ENCODE data around the gene SSUH2.

DNA sequence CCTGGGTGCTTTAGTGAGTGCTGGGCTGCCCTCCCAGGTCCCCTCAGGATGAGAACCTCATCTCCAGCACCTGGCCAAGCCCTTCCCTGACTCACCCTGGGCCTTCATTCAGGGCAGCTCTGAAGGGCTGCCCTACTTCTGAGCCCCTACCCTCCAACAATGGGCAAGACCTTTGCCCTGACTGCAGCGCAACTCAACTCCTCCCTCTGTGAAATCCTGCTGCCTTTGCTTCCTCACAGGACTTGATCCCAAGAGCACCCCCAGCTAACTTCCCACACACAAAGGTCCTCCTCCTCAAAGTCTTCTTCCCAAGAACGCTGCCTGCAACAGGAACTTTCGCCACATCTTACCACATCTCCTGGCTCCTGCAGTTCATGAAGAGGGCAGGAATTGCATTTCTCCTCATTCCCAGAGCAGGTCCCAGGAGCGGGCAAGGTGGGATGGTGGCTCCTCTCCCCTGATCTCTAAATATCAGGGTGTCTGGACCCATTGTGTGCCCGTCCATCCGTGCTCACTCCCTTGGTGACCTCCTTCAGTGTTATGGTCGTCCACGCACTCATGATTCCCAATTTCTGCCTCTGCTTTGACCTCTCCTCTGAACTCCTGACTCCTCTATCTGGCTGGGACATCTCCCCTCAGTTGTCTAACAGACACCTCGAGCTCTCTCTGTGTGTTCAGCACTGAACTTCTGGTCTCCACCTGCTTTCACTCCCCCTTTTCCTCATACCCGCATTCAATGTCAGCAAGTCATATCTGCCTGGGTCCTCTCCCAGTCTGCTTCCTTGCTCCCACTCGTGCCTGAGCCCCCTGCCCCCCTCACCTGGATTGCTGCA lies 4.5 kb upstream of the SSUH2 start:
- TF ChIP-seq POLR2A (IDR thresholded peaks at IDR 0.05): no peak
- TF ChIP-seq, protein P1, sequence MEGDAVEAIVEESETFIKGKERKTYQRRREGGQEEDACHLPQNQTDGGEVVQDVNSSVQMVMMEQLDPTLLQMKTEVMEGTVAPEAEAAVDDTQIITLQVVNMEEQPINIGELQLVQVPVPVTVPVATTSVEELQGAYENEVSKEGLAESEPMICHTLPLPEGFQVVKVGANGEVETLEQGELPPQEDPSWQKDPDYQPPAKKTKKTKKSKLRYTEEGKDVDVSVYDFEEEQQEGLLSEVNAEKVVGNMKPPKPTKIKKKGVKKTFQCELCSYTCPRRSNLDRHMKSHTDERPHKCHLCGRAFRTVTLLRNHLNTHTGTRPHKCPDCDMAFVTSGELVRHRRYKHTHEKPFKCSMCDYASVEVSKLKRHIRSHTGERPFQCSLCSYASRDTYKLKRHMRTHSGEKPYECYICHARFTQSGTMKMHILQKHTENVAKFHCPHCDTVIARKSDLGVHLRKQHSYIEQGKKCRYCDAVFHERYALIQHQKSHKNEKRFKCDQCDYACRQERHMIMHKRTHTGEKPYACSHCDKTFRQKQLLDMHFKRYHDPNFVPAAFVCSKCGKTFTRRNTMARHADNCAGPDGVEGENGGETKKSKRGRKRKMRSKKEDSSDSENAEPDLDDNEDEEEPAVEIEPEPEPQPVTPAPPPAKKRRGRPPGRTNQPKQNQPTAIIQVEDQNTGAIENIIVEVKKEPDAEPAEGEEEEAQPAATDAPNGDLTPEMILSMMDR (IDR thresholded peaks at IDR 0.05): no peak

All from adrenal gland (tissue), 5 donors.